Ammon's horn (tissue), 1 donor: Measurements from ENCODE around the gene TAS2R9.
A peak's percentile ranks its signal among the peaks of the same experiment; 100 is the strongest.
"Not testable (repeated sequence)": the region's sequence is repeated elsewhere in the genome, so short reads cannot be mapped to it uniquely, and the experiment has no call there.

Experiments
- DNase-seq: peaks from one replicate; pipeline ENCODE4 v3.0.0-alpha.2; 2016; ENCODE audit warnings: low spot score

The TAS2R9 gene, protein sequence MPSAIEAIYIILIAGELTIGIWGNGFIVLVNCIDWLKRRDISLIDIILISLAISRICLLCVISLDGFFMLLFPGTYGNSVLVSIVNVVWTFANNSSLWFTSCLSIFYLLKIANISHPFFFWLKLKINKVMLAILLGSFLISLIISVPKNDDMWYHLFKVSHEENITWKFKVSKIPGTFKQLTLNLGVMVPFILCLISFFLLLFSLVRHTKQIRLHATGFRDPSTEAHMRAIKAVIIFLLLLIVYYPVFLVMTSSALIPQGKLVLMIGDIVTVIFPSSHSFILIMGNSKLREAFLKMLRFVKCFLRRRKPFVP

DNA sequence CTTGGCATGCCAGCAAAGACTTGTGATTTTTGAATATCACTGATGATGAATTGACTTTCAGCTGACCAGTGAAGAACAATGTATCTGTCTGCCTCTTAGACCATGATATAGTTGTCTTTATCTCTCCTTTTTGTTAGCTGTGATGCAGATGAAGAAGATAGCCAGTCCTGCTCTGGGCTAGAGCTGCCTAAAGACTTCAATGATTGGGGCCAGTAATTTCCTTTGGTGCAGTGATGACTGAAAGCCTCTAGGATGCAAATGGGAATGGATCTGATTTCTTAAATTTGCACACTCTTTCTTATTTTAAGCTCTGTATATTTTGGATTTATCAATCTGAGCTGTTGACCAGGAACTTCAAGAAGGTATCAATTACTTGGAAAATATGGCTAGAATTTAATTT lies at the start of gene TAS2R9:
Gene TAS2R9, minus strand, starts transcription at position 101 of the 400 bp plus-strand sequence. Its CDS starts 93 bp downstream, at position 8.
- DNase-seq = no peak

DNA sequence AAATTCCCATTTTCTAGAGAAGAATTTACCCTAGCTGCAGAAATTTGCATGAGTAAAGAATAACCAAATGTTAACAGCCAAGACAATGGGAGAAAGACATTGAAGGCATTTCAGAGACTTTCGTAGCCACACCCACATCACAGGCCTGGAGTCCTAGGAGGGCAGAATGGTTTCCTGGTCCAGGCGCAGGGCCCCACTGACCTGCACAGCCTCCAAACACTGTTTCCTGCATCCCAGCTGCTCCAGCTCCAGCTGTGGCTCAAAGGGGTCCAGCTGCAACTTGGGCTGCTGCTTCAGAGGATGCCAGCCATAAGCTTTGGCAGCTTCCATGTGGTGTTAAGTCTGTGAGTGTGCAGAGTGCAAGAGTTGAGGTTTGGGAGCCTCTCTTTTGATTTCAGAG lies 45.8 kb upstream of the TAS2R9 start:
- DNase-seq = no peak

DNA sequence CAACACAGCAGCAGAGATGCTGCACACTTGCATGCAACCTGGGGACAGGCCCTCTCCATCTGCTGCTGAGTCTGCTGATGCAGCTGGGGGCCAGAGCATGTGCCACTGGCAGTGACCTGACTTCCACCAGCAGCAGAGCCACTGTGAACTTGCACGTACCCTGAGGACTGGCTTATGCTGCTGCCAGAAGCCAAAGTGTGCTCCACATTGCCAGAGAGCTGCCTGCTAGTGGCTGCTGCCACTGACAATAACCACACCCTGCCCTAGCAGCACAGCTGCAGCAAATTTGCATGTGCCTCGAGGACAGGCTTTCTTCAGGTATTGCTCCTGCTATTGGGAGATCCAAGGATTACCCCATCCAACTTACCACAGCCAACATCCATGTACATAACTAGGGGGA lies 43.8 kb upstream of the TAS2R9 start:
- DNase-seq = no peak

DNA sequence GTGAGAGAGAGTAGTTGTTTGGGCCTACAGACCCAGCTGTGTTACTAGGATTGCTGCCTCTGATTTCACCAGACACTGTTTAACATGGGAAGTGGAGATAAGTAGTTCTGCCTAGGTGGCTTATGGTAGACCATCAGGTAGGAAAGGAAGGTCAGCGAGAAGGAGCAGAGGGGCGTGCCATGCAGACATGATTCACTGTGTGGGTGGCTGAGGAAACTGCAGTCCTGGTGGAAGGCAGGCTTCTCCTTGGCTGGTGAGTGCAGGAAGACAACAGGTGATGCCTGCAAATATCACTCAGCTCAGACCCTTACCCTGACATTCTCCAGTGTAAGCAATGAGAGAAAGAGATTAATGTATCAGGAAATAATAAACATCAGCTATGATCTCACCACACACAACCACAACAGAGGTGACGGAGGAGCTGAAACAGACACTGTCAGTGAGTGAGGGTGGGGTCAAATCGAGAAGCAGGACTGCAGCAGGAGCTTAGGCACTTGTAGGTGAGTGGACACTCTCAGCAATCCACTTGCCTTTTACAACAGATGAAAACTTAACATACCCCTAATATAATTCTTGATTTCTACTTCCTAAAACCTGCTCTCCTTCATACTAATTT lies 41.4 kb upstream of the TAS2R9 start:
- DNase-seq = no peak

DNA sequence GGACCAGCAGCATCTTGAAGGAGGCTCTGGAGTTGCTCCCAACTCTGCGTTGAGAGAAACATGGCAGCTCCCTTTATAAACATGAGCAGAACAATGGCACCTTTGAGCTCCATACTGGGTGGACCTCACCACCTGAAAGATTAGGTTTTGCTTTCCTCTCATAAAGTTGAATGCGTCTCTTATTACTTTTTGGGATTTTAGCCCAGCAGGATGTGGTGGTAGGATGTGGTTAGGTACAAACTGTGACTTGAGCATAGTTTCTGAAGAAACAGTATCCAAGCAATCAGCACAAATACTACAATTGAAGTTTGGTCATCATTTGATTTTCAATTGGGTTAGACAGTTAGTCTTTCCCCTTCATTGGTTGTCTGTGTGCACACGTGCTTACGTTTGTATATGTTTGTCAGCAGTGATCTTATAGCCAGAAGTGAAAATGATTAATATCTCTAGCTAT lies 39.5 kb upstream of the TAS2R9 start, which contains the start of gene PRR4:
Gene PRR4, minus strand, starts transcription at position 51 of the 454 bp plus-strand sequence. Its CDS starts 38 bp downstream, at position 13.
- no peak for DNase-seq

DNA sequence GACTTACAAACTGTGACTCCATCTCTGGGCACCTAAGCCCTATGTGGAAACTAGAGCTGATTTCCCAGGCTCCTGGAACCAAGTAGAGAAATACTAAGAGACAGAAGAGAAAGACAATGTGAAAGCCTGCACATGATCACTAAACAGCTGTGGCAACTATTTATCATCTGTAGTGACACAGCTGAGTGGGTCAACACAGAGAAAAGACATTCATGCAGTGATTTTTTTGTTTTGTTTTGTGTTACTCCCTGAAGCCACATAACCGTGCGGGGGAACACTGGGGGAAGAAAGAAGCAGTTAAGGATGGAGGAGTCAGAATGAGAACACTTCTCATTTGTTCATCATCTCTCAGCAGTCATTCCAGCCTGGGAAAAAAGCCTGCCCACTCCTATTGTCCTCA lies 37.8 kb upstream of the TAS2R9 start:
- DNase-seq = no peak

DNA sequence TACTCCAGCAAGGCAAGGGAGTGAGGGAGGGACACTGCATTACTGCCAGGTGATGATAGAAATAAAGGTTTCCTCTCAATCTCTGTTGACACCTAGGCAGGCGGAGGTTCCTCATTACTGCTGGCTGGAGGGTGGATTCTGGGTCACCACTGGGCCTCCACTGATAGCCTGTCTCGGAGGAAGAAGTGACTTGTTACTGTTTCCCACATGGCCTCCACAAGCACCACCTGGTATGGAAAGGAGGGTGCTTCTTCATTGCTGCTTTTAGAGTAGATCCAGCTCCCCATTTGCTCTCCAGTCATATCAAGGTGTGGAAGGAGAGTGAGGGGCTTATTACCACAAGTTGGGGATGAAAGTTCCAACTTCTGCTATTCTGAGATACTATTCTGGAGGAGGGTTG lies 32.9 kb upstream of the TAS2R9 start:
- no peak for DNase-seq

DNA sequence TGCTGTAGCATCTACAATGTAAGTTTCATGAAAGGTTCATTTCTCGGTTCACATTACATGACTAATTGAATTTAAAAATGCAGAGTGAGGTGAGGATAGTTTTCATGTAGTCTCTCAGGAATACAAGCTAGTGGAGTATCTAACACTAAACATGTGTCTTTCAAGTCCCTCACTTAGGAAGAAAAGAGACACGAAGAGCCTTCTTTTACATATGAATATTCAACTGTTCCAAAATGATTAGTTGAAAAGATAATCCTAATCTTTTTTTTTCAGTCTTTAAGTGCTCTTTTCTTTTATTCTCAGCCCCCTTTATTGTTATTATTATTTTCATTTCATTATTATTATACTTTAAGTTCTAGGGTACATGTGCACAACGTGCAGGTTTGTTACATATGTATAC lies 28.5 kb upstream of the TAS2R9 start:
- no peak for DNase-seq

DNA sequence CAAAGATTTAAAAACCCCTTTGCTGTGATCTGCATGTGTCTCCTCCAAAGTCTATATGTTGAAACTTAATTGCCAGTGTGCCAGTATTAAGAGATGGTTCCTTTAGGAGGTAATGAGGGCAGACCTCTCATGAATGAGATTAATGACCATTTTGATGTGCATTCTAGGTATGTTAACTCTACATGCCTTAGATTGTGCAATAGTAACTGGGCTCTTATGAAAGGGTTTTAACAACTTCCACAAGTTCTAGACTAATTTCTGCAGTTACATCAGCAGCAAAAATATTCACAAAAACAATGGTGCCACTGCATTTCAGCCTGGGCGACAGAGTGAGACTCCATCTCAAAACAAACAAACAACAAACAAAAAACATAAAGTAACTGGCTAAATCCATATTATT lies 20.0 kb upstream of the TAS2R9 start:
- no peak for DNase-seq

DNA sequence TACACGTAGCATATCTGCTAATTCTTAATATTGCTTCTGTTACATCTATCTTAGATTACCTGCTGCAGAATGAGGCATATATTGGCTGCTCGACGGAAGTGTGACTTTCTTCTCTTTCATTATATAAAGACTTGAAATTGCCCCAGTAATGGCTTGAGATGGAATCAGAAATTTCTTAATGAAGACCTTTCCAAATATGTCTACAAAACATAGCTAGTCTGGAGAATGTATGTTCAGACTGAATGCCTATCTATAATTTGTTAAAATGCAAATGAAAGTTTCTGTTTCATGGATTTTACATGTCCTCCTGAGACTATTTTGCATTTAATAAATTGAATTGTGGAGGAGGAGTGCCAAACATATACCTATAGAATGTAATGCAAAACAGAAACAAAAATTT lies 16.3 kb upstream of the TAS2R9 start, which contains the start of gene TAS2R10:
Gene TAS2R10, minus strand, starts transcription at position 101 of the 400 bp plus-strand sequence. Its CDS starts 89 bp downstream, at position 12.
- DNase-seq = no peak

DNA sequence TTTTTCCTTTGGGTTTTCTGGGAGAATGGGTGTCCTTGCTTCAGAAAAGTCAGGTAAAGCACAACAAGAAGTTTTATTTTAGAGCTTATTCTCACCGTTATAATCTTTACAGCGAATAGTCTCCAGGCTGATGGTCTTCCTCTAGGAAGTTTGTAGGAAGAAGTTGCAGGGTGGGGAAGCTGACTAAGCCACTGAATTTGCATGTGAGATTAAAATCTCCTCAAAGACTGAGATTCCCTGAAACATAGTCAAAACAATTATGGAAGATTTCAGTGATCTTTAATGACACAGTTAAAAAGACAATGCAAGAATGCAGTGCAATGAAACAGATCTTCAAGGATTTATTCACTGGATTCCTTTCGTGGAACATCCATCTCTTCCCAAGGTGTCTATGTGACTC lies 15.0 kb upstream of the TAS2R9 start:
- DNase-seq = no peak

DNA sequence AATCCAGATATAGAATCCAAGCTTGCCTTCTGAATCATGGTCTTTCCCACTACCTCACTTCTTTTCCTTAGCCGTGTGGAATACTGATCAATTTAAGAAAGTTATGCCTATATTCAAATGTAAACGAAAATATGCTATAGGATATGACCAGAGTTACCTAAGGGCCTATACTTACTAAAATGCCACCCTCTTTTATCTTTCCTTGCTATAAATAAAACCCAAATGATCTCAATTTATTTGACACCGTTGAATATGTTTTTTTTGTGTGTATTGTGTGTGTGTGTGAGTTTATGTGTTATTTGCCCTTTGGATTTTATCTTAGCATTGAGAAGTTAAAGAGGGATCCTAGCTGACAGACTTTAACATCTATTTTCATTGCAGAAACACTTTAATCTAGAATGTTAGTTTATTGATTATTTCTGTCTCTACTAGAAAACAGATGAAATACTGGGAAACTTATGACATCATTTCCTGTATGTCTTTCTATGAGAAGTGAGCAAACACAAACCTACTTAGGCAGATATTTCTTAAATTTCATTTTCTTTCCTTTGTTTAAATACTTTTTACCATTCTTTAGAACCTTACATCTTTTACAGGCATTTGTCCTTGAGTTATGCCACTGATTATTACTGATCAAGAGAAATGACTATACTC lies 2.0 kb upstream of the TAS2R9 start:
- DNase-seq = no peak

DNA sequence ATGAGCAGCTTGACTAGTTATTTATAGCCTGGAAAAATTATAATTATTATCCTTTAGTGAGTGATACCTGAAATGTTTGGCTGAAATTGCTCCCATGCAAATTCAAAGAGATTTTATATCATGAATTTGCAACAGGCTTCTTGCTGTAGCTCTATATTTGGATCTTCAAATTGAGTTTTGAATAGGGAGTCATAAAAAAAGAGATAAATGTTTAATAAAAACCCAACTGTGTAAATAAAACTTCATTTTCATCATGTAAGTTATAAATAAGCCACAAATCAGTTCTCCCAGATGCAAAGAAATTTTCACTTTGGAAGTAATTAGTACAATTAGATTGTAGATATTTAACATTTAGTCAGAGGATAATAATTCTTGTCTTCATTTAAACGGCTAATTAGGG lies 2.8 kb downstream of the TAS2R9 start, which contains the start of gene TAS2R8:
Gene TAS2R8, minus strand, starts transcription at position 101 of the 400 bp plus-strand sequence. CDS start 306 bp downstream, outside the sequence.
- DNase-seq = no peak

DNA sequence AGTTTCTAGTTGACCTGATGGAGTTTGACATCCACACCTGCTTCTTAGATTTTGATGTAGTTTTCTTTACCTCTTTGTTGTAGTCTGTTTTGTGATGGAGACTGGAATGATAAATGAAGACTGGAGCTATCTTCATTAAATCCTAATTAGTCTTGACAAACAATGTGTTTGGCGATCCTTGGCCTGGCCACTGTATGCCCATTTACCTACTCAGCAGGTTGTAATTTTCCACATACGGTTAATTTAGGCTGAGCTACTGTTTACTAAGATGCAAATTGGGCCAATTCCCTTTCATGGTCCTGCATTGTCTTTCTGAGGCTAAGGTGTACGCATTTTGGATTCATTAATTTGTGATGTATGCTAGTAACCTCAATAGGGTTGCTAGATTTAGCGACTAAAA lies 7.4 kb downstream of the TAS2R9 start, which contains the start of gene TAS2R7:
Gene TAS2R7, minus strand, starts transcription at position 41 of the 400 bp plus-strand sequence. CDS start 57 bp downstream, outside the sequence.
- no peak for DNase-seq

DNA sequence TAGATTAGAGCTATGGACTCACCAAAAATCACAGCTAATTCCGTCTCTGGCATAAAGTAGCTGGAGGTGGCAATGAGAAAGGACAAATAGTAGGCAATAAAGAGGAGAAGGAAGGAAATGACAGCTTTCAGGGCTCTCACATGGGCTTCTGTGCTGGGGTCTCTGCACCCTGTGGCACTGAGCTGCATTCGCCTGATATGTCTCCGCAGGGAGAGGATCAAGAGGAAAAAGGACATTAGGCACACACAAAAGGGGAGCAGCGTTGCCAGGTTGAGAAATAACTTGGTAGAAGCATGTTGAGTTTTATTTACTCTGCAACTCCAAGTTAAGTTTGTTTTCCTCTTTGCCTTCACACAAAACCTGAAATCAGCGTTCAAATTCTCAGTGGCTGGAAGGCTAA lies 8.2 kb downstream of the TAS2R9 start:
- no peak for DNase-seq

DNA sequence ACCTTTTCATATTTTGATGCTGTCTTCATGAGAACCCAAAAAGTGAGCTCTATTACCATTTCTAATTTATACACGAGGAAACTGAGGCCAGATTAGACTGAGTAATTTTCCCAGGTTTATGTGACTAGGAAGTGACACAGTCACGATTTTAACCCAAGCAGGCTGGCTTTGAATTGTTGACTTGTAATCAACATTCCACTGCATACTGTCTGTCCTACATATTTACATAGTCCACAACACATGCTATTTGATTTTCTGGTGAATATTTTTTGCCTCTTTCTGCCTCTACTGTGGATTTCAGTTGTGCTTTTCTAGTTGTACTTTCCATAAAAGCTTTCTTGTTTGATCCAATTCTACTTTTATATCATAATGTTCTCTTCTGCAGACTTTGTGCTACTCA lies 15.7 kb downstream of the TAS2R9 start:
- DNase-seq = no peak

DNA sequence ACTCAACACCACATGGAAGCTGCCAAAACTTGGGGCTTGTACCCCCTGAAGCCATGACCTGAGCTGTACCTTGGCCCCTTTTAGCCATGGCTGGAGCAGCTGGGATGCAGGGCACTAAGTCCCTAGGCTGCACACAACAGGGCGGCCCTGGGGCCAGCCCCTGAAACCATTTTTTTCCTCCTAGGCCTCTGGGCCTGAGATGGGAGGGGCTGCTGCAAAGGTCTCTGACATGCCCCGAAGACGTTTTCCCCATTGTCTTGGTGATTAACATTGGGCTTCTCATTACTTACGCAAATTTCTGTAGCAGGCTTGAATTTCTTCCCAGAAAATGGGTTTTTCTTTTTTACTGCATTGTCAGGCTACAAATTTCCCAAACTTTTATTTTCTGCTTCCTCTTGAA lies 18.2 kb downstream of the TAS2R9 start:
- DNase-seq = not testable (repeated sequence)

DNA sequence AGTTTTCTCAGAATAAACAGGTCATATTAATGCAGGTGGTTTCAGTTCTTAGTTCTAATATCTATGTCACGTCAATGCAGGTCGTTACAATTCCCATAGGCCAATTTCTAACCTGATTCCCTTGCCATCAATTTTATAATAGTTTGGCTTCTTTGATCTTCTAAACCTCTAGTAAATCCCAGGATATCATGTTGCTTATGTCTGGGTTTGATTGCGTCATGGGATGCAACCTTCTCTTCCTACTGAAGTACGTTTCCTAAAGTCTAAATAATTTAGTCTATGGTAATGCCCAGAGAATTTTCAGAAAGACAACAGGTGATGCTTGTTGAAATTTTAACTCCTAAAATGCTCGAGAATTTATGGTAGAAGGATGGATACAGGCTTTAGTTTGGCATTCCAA lies 26.7 kb downstream of the TAS2R9 start:
- DNase-seq = no peak

DNA sequence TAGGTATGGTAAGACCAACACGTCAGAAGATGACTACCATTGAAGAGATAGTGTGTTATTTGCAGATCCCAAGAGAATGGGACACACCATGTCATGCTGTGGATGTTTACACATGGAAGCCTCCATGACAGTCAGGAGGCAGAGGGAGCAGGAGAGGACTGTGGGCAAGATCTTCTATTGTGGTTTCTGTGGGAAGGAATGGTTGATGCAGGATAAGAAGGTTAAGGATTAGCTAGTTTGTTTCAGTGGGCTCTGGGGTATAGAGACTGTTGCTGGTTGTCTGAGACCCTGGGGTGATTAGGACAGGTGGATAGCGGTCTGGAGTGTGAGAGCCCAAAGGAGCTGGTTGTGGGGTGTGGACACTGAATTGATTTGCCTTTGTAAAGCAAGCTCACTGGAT lies 30.9 kb downstream of the TAS2R9 start:
- no peak for DNase-seq

DNA sequence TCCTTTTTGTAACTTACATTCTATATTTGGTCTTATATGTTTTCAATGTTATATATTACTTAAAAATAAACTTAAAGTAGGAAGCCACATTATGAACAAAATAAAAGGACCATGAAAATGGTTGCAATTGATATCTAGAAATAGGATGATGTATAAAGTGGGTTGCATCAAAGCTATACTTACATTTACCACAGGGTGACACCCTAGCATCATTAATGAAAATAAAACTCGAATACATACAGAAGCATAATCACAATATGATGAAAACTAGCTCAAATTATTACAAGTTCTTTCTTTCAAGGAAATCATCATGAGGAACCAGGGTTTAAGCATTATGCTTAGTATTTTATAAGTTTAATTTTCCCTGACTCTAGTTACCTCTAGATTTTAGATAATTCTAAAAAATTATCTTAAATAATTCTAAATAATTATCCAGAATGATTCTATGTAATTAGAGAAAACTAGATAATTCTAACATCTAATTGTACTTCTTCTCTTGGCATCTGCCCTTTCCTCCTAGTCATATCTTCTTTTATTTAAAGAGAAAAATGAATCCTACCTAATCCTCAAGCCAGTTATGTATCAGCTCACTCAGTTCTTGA lies 38.7 kb downstream of the TAS2R9 start:
- DNase-seq = peak; percentile 55

DNA sequence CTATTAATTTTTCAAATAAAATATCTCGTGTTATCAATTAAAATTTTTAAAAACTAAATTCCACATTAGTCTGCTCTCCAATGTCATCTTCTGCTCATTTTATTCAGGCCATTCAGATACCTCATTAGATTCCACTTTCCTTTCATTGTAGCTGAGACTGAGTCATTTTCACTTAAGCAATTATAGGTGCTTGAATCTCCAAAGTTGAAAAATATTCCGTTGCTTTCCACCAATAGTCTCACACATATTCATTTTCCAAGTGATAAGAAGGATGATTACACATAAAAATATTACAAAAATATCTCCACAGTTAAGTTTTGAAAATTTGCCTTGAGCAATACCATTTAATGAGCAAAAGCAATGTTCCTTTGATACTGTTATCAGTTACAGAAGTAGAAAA lies 50.3 kb downstream of the TAS2R9 start:
- DNase-seq = no peak
